Psoas muscle (tissue), 8 donors: ENCODE data around the gene EGFL8. TPM values are rescaled to one million over a fixed set of nuclear protein-coding genes. Genes with fewer than 3 reads are reported as not detected.

Experiments
- ATAC-seq, 4 donors: fragments of 200-7000 bp; cut with Tn5 transposase; one replicate each; pipeline ENCODE4 v1.9.1; 2020; ENCODE audit warnings: moderate library complexity in 3 of 4, mild to moderate bottlenecking in 2 of 4
- DNase-seq, 2 donors: peaks; one replicate each; pipeline ENCODE4 v3.0.0-alpha.2; 2020
- H3K27ac ChIP-seq: fragments of 200-600 bp; one replicate; pipeline ENCODE4 v1.8.0; 2022
- H3K27me3 ChIP-seq, 3 donors: fragments of 200-600 bp in 1 of 3; one replicate each; pipeline versions ENCODE4 v1.6.1 to v1.8.0; 2013 to 2022; ENCODE audit warnings: low read length in 2 of 3, mild to moderate bottlenecking in 2 of 3, moderate library complexity in 1 of 3; ENCODE audit not compliant: insufficient read depth in 3 of 3
- H3K36me3 ChIP-seq, 2 donors: fragments of 200-600 bp in 1 of 2; one replicate each; pipeline versions ENCODE4 v1.6.1 to v1.8.0; 2013 to 2022; ENCODE audit warnings: low read depth in 1 of 2, mild to moderate bottlenecking in 1 of 2, moderate library complexity in 1 of 2; ENCODE audit not compliant: insufficient read depth in 1 of 2
- H3K4me1 ChIP-seq: fragments of 200-600 bp; one replicate; pipeline ENCODE4 v1.8.0; 2022
- H3K4me3 ChIP-seq: fragments of 200-600 bp; one replicate; pipeline ENCODE4 v1.8.0; 2022; ENCODE audit warnings: mild to moderate bottlenecking
- H3K9me3 ChIP-seq: fragments of 200-600 bp; one replicate; pipeline ENCODE4 v1.8.0; 2022
- CTCF ChIP-seq: fragments of 200-600 bp; IDR thresholded peaks from one replicate; pipeline ENCODE4 v1.8.0; 2022; ENCODE audit warnings: antibody characterized with exemption
- WGBS, 3 donors: extraction: QIAGEN DNeasy Blood & Tissue Kit; methylation state at CpG; one replicate each; pipeline versions ENCODE4 v1.1.6 to v1.1.7; 2013; 5-methylcytosine and 5-hydroxymethylcytosine counted together
- intact Hi-C, 2 donors: fragments of 100-400 bp; cut with DNase I; formaldehyde crosslinking; loops; one replicate each; pipeline versions ENCODE4 v1.11.0 to v1.14.2; 2022
- polyA plus RNA-seq, 3 donors: library from polyadenylated mRNA; stranded (reverse); fragments of 200-250 nt; gene quantifications; one replicate each; pipeline ENCODE4 v1.2.3, GENCODE V29; 2013
- total RNA-seq, 4 donors: library from RNA; stranded (reverse); fragmentation: NEBNext Ultra II Directional in 2 of 4; extraction: Animal tissue kit (Norgen Biotek cat#: 25700) in 2 of 4; gene quantifications; one replicate each; pipeline versions ENCODE4 v1.2.1 to v1.2.4, GENCODE V29; 2021 to 2023
- donor health status: healthy with polysubstance abuse.
- donor health status: DM: no; HTN: no; CAD: no; lungs with moderate emphysema.
- donor health status: Bipolar disorder and iron deficiency.
- donor health status: healthy.
- donor health status: DM: yes; HTN: yes; CAD: no.
- donor health status: DM: no; HTN: no; CAD: no.
- donor health status: DM: no; HTN: no; CAD: no.
- donor health status: DM: yes; HTN: yes; CAD: no.

The EGFL8 gene
- total and polyA plus RNA-seq, 7 donors: 2.0 to 7.0 (median 3.6) TPM

DNA sequence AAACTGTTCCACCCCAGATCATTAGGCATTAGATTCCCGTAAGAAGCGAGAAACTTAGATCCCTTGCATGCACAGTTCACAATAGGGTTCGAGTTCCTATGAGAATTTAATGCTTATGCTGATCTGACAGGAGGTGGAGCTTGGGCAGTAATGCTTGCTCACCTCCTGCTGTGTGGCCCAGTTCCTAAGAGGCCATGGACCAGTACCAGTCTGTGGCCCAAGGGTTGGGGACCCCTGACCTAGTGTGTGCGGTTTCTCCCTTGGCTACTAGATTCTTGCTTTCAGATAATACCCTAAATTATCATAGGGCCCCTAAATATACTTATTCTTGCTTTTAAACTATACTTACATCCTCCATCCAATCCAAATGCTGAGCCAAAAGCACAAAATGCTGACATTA lies 30.0 kb downstream of the EGFL8 start:
- TF ChIP-seq CTCF: no peak
- H3K36me3 ChIP-seq: no peaks in the 10 kb centered on the region
- WGBS, 3 donors: 89 to 94% (median 92%) methylated on average over 4 of the region's 4 CpGs
- no peaks in the 10 kb centered on the region for H3K27me3 ChIP-seq
- peak overlapping the region; percentile 99 for H3K27ac ChIP-seq
- DNase-seq (no peak), ATAC-seq (no peak)
- H3K9me3 ChIP-seq: no peaks in the 10 kb centered on the region
- peaks cover 25% of the 10 kb centered on the region for H3K4me1 ChIP-seq
- H3K4me3 ChIP-seq: peak overlapping the region; percentile 88
- intact Hi-C loops: loop anchor here in 1 of 2 donors (10.0 kb wide), 1 partner anchor 1000 kb away; the partner anchor contains the start of gene COL11A2

GRCh38 chr6:32194825-32195651 lies 30.6 kb downstream of the EGFL8 start:
- ATAC-seq (peak; percentile 15 to 47 (median 29)), DNase-seq (no peak)
- Histone ChIP-seq H3K27me3 (no peaks in the 10 kb centered on the region), H3K9me3 (no peaks in the 10 kb centered on the region), H3K4me3 (peak overlapping the region; percentile 88), H3K4me1 (peaks cover 25% of the 10 kb centered on the region), H3K27ac (peak overlapping the region; percentile 99), H3K36me3 (no peaks in the 10 kb centered on the region)
- intact Hi-C loops: loop anchor here (1.0 to 10.0 kb wide), 3 partner anchors 77 to 1000 kb away; partner anchors contain the start of gene COL11A2 (in 1 of the 2)
- WGBS, 3 donors: 16 to 17% (median 17%) methylated on average over 15 of the region's 15 CpGs
- peak; percentile 44 for TF ChIP-seq CTCF

DNA sequence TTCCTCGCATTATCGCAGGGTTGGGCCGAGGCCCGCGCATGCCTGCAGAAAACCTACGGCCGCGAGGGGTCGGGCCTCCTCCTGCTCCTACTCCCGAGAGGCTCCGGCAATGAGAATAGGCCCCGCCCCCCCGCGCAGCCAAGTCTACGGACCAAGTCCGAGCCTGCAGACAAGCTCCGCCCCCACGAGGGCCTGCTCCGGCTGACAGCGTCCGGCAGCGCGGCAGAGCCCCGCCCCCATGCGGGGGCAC lies 31.2 kb downstream of the EGFL8 start:
- intact Hi-C loops: loop anchor here (1.0 to 10.0 kb wide), 3 partner anchors 77 to 999 kb away; partner anchors contain the start of gene COL11A2 (in 1 of the 2)

GRCh38 chr6:32195902-32196681 lies 31.7 kb downstream of the EGFL8 start:
- ATAC-seq (peak; percentile 18 to 91 (median 22)), DNase-seq (peak; percentile 90 to 94)
- H3K4me1 ChIP-seq: peaks cover 18% of the 10 kb centered on the region
- H3K27me3 ChIP-seq: no peaks in the 10 kb centered on the region
- no peaks in the 10 kb centered on the region for H3K36me3 ChIP-seq
- TF ChIP-seq CTCF: no peak
- peak overlapping the region; percentile 88 for H3K4me3 ChIP-seq
- H3K9me3 ChIP-seq: no peaks in the 10 kb centered on the region
- intact Hi-C loops: loop anchor here (1.0 to 10.0 kb wide), 3 partner anchors 78 to 999 kb away; partner anchors contain the start of gene COL11A2 (in 1 of the 2)
- 0 to 1% (median 0%) methylated on average over 53 to 58 of the region's 58 CpGs for WGBS, 3 donors
- H3K27ac ChIP-seq: peak overlapping the region; percentile 99

More for the DNA sequence above, 31.2 kb downstream of the EGFL8 start:
- WGBS, 3 donors: 0 to 1% (median 1%) methylated on average over 22 to 25 of the region's 25 CpGs
- peak; percentile 48 for TF ChIP-seq CTCF
- ATAC-seq (peak; percentile 88 to 93 (median 92)), DNase-seq (peak; percentile 100)
- Histone ChIP-seq H3K4me1 (peaks cover 24% of the 10 kb centered on the region), H3K4me3 (peak overlapping the region; percentile 88), H3K9me3 (no peaks in the 10 kb centered on the region), H3K27me3 (no peaks in the 10 kb centered on the region), H3K27ac (peak overlapping the region; percentile 99), H3K36me3 (no peaks in the 10 kb centered on the region)
